Keratinocyte (primary cell): ENCODE measurements around the gene RPAIN. TPM values are rescaled to one million over a fixed set of nuclear protein-coding genes. Genes with fewer than 3 reads are reported as not detected.

ENCODE experiments used
- DNase-seq: peaks from one replicate; pipeline ENCODE4 v3.0.0-alpha.2; 2011; ENCODE audit warnings: low read depth, missing footprints, low spot score
- FAIRE-seq: peaks from 2 replicates; lab custom pipeline; 2011; peaks lifted over from hg19 to GRCh38; lab: Jason Lieb, UNC
- H2AFZ ChIP-seq: 2 replicates; pipeline ENCODE4 v1.6.0; 2012; ENCODE audit warnings: low read length, control low read depth, inconsistent platforms; ENCODE audit not compliant: control insufficient read depth
- H3K27ac ChIP-seq: 2 replicates; pipeline ENCODE4 v1.5.1; 2011; ENCODE audit warnings: low read length; ENCODE audit not compliant: control insufficient read depth, insufficient read depth
- H3K27me3 ChIP-seq: 3 replicates; pipeline ENCODE4 v1.6.0; 2011; ENCODE audit warnings: low read length; ENCODE audit not compliant: control insufficient read depth, insufficient read depth; ENCODE audit errors: extremely low read depth
- H3K36me3 ChIP-seq, 2 experiments: 2 replicates in 1 of 2; 3 replicates in 1 of 2; pipeline ENCODE4 v1.5.1; 2011; ENCODE audit warnings: low read length in 2 of 2, mild to moderate bottlenecking in 1 of 2; ENCODE audit not compliant: control insufficient read depth in 2 of 2, insufficient read depth in 2 of 2; ENCODE audit errors: extremely low read depth in 1 of 2
- H3K4me1 ChIP-seq: 3 replicates; pipeline ENCODE4 v1.5.1; 2011; ENCODE audit warnings: low read length; ENCODE audit not compliant: control insufficient read depth, insufficient read depth; ENCODE audit errors: extremely low read depth
- H3K4me2 ChIP-seq: 3 replicates; pipeline ENCODE4 v1.6.0; 2011; ENCODE audit warnings: low read depth, low read length; ENCODE audit not compliant: control insufficient read depth, insufficient read depth; ENCODE audit errors: extremely low read depth
- H3K4me3 ChIP-seq, 3 experiments: fragments of 200-600 bp in 1 of 3; sonication (generic) in 1 of 3; 2 replicates in 2 of 3; 3 replicates in 1 of 3; pipeline ENCODE4 v1.5.1; 2011 to 2016; ENCODE audit warnings: low read length in 3 of 3, mild to moderate bottlenecking in 3 of 3, control low read depth in 2 of 3, inconsistent platforms in 1 of 3, low read depth in 1 of 3, mixed read lengths in 1 of 3, mixed run types in 1 of 3, moderate library complexity in 1 of 3; ENCODE audit not compliant: control insufficient read depth in 2 of 3, insufficient read depth in 2 of 3; ENCODE audit errors: extremely low read depth in 1 of 3
- H3K79me2 ChIP-seq: 2 replicates; pipeline ENCODE4 v1.6.0; 2012; ENCODE audit warnings: low read length; ENCODE audit not compliant: control insufficient read depth, insufficient read depth
- H3K9ac ChIP-seq: 3 replicates; pipeline ENCODE4 v1.6.0; 2011; ENCODE audit warnings: low read length; ENCODE audit not compliant: control insufficient read depth, insufficient read depth; ENCODE audit errors: extremely low read depth
- H3K9me1 ChIP-seq: 3 replicates; pipeline ENCODE4 v1.6.0; 2011; ENCODE audit warnings: low read length; ENCODE audit not compliant: control insufficient read depth, insufficient read depth; ENCODE audit errors: extremely low read depth
- H3K9me3 ChIP-seq: 2 replicates; pipeline ENCODE4 v1.5.1; 2012; ENCODE audit warnings: low read depth, low read length; ENCODE audit not compliant: control insufficient read depth
- H4K20me1 ChIP-seq: 3 replicates; pipeline ENCODE4 v1.6.0; 2011; ENCODE audit warnings: low read length; ENCODE audit not compliant: control insufficient read depth, insufficient read depth; ENCODE audit errors: extremely low read depth
- EZH2 ChIP-seq: IDR thresholded peaks from one replicate; pipeline ENCODE4 v1.6.1; 2012; ENCODE audit warnings: inconsistent platforms, mild to moderate bottlenecking, low read length, moderate library complexity
- dilution Hi-C: fragments of 300-500 bp; cut with MboI; formaldehyde crosslinking; loops from one replicate; pipeline ENCODE4 v1.7.0; 2020; ENCODE audit warnings: low sequenced_read_pairs; ENCODE audit not compliant: extremely low pct_ligation_motif_present
- polyA plus RNA-seq, 5 experiments: library from polyadenylated mRNA; depleted of rRNA in 3 of 5; stranded (reverse) in 3 of 5; stranded (forward) in 1 of 5; unstranded in 1 of 5; fragments of >200 nt; gene quantifications; 1 replicate in 1 of 5; 2 replicates in 3 of 5; 3 replicates in 1 of 5; pipeline versions ENCODE4 v1.2.1 to v1.2.3, GENCODE V29; 2011 to 2012; ENCODE audit warnings: missing spikeins in 2 of 5, low read depth in 1 of 5, low replicate concordance in 1 of 5
- TF ChIP-seq, protein P1 (sequence below), 3 experiments: IDR thresholded peaks in 1 of 3; conservative IDR thresholded peaks in 1 of 3; optimal IDR thresholded peaks in 1 of 3; 2 replicates in 2 of 3; 3 replicates in 1 of 3; pipeline versions ENCODE3 to v1.5.1; 2011; ENCODE audit warnings: low read length in 3 of 3, mild to moderate bottlenecking in 3 of 3, moderate library complexity in 2 of 3, control low read depth in 1 of 3, inconsistent platforms in 1 of 3; ENCODE audit not compliant: insufficient read depth in 2 of 3; ENCODE audit errors: extremely low read depth in 1 of 3

RPAIN gene
- polyA plus RNA-seq, 1 donor (not counting 4 experiments of a cell fraction or from before 2014, with no cell fraction given): 22.5 TPM

DNA sequence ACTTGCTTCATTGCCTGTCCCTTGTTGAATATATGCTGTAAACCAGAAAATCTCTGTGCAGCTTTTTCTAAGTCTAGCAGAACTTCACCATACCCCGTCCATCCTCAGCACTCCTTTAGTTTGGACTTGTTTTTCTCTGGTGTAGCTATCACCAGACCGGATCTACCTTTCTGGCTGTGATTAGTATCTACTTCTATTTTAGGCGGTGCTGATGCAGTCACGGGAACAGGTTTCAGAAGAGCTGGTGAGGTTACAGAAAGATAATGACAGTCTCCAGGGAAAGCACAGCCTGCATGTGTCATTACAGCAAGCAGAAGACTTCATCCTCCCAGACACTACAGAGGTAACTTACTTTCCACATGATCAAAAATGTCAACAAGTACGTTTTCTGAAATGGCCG, 46.9 kb upstream of the RPAIN start:
- Histone ChIP-seq H3K9ac (no peak overlapping the region), H3K27ac (no peak overlapping the region), H4K20me1 (no peaks in the 10 kb centered on the region), H3K4me2 (no peak overlapping the region), H2AFZ (no peak overlapping the region), H3K36me3 (peaks cover 8 to 15% of the 10 kb centered on the region in 2 experiments), H3K9me1 (no peaks in the 10 kb centered on the region), H3K27me3 (no peaks in the 10 kb centered on the region), H3K4me3 (no peak overlapping the region), H3K4me1 (no peaks in the 10 kb centered on the region), H3K79me2 (no peaks in the 10 kb centered on the region), H3K9me3 (no peaks in the 10 kb centered on the region)
- no peak for TF ChIP-seq EZH2
- TF ChIP-seq, protein P1, sequence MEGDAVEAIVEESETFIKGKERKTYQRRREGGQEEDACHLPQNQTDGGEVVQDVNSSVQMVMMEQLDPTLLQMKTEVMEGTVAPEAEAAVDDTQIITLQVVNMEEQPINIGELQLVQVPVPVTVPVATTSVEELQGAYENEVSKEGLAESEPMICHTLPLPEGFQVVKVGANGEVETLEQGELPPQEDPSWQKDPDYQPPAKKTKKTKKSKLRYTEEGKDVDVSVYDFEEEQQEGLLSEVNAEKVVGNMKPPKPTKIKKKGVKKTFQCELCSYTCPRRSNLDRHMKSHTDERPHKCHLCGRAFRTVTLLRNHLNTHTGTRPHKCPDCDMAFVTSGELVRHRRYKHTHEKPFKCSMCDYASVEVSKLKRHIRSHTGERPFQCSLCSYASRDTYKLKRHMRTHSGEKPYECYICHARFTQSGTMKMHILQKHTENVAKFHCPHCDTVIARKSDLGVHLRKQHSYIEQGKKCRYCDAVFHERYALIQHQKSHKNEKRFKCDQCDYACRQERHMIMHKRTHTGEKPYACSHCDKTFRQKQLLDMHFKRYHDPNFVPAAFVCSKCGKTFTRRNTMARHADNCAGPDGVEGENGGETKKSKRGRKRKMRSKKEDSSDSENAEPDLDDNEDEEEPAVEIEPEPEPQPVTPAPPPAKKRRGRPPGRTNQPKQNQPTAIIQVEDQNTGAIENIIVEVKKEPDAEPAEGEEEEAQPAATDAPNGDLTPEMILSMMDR (optimal IDR thresholded peaks at IDR 0.05 in 1 of 3, IDR thresholded peaks at IDR 0.05 in 1 of 3, conservative IDR thresholded peaks at IDR 0.05 in 1 of 3; ENCODE audit: extremely low read depth in 1 of 3, insufficient read depth in 2 of 3, low read length in 3 of 3): no peak
- dilution Hi-C loops: no loop called here
- FAIRE-seq (no peak), DNase-seq (no peak)

- dilution Hi-C loops: no loop called here
- FAIRE-seq (no peak), DNase-seq (no peak)
- Histone ChIP-seq H3K36me3 (peaks cover 22 to 38% of the 10 kb centered on the region in 2 experiments), H3K9ac (no peak overlapping the region), H4K20me1 (no peaks in the 10 kb centered on the region), H3K27me3 (no peaks in the 10 kb centered on the region), H3K27ac (no peak overlapping the region), H3K9me1 (no peaks in the 10 kb centered on the region), H3K9me3 (no peaks in the 10 kb centered on the region), H3K4me1 (no peaks in the 10 kb centered on the region), H3K4me3 (no peak overlapping the region), H3K4me2 (no peak overlapping the region), H3K79me2 (no peaks in the 10 kb centered on the region), H2AFZ (no peak overlapping the region)
- TF ChIP-seq, protein P1 (optimal IDR thresholded peaks at IDR 0.05 in 1 of 3, IDR thresholded peaks at IDR 0.05 in 1 of 3, conservative IDR thresholded peaks at IDR 0.05 in 1 of 3; ENCODE audit: extremely low read depth in 1 of 3, insufficient read depth in 2 of 3, low read length in 3 of 3): no peak
- no peak for TF ChIP-seq EZH2
These were observed 41.3 kb upstream of the RPAIN start for GRCh38 chr17:5378566-5379207.
